MCF 10A (cell line): ENCODE results near the gene C9. TPM values are rescaled to one million over a fixed set of nuclear protein-coding genes. Genes with fewer than 3 reads are reported as not detected.
A peak's percentile ranks its signal among the peaks of the same experiment; 100 is the strongest.

Experiments used
- BruUV-seq: library from RNA; stranded (reverse); fragments of 400-500 nt; replicated peaks from 2 replicates; lab custom pipeline; 2021; lab: Mats Ljungman, UMichigan
- CTCF ChIA-PET: fragments of 300-600 bp; sonication (Branson Sonifier 250); formaldehyde crosslinking; extraction: SDS; loops from one replicate; lab custom pipeline; 2021; ENCODE audit warnings: antibody characterized with exemption, inconsistent platforms; lab: Yijun Ruan, JAX
- POLR2A ChIA-PET: fragments of 300-600, 350-650 bp; sonication (Branson Sonifier 250); formaldehyde crosslinking; extraction: SDS; loops from one replicate; lab custom pipeline; 2020; ENCODE audit warnings: antibody characterized with exemption, inconsistent platforms; lab: Yijun Ruan, JAX
- DNase-seq: peaks from one replicate; pipeline ENCODE4 v3.0.0-alpha.2; 2018; ENCODE audit not compliant: unreplicated experiment
- H3K27ac Mint-ChIP-seq: one replicate; pipeline ENCODE4 v1.8.0; 2022; ENCODE audit warnings: mild to moderate bottlenecking, low read depth, mixed read lengths; ENCODE audit not compliant: unreplicated experiment
- H3K27me3 Mint-ChIP-seq: one replicate; pipeline ENCODE4 v1.8.0; 2022; ENCODE audit warnings: mixed read lengths; ENCODE audit not compliant: insufficient read depth, unreplicated experiment
- H3K36me3 Mint-ChIP-seq: one replicate; pipeline ENCODE4 v1.8.0; 2022; ENCODE audit warnings: mild to moderate bottlenecking, moderate library complexity, mixed read lengths; ENCODE audit not compliant: insufficient read depth, unreplicated experiment
- H3K4me1 Mint-ChIP-seq: one replicate; pipeline ENCODE4 v1.8.0; 2022; ENCODE audit warnings: mixed read lengths; ENCODE audit not compliant: insufficient read depth, unreplicated experiment
- H3K4me3 Mint-ChIP-seq: one replicate; pipeline ENCODE4 v1.8.0; 2022; ENCODE audit warnings: mild to moderate bottlenecking, moderate library complexity, mixed read lengths; ENCODE audit not compliant: unreplicated experiment
- H3K9me3 Mint-ChIP-seq: one replicate; pipeline ENCODE4 v1.8.0; 2022; ENCODE audit warnings: mixed read lengths; ENCODE audit not compliant: unreplicated experiment
- intact Hi-C: fragments of 100-400 bp; cut with micrococcal nuclease; formaldehyde crosslinking; loops from 2 replicates; pipeline ENCODE4 v1.14.1; 2022
- total RNA-seq: library from RNA; stranded (reverse); gene quantifications from 2 replicates; pipeline ENCODE4 v1.2.3, GENCODE V29; 2022
- TF ChIP-seq, protein P1 (sequence below): fragments of 200-600 bp; IDR thresholded peaks from one replicate; pipeline ENCODE4 v1.8.0; 2022; ENCODE audit warnings: antibody characterized with exemption, mild to moderate bottlenecking; ENCODE audit not compliant: unreplicated experiment

The C9 gene
- total RNA-seq, 1 experiment from 2014 or later = not detected

DNA sequence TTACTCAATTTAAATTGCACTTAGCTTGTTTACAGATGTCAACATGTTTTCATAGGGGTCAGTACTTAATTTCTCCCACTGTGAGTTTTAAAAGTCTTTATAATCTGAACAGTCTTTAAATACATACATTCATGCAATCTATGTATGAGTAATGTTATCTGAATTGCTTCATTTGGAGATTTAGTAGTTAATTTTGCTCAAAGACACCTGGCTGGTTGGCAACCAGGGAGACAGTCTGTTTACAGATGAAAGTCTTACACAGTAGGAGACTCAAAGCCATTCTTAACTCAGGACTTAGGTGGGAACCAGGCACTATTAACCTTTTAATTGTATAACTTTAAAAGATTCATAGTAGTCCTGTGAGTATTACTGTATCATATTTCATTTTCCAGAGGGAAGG, 31.2 kb upstream of the C9 start:
- H3K4me3 Mint-ChIP-seq = no peak overlapping the region
- no TSS peak for BruUV-seq
- no peaks in the 10 kb centered on the region for H3K36me3 Mint-ChIP-seq
- H3K27ac Mint-ChIP-seq = peak overlapping the region; percentile 41
- H3K4me1 Mint-ChIP-seq = peaks cover 23% of the 10 kb centered on the region
- TF ChIP-seq, protein P1, sequence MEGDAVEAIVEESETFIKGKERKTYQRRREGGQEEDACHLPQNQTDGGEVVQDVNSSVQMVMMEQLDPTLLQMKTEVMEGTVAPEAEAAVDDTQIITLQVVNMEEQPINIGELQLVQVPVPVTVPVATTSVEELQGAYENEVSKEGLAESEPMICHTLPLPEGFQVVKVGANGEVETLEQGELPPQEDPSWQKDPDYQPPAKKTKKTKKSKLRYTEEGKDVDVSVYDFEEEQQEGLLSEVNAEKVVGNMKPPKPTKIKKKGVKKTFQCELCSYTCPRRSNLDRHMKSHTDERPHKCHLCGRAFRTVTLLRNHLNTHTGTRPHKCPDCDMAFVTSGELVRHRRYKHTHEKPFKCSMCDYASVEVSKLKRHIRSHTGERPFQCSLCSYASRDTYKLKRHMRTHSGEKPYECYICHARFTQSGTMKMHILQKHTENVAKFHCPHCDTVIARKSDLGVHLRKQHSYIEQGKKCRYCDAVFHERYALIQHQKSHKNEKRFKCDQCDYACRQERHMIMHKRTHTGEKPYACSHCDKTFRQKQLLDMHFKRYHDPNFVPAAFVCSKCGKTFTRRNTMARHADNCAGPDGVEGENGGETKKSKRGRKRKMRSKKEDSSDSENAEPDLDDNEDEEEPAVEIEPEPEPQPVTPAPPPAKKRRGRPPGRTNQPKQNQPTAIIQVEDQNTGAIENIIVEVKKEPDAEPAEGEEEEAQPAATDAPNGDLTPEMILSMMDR = no peak
- POLR2A ChIA-PET = interaction anchor here (1.0 to 1.2 kb wide), 2 partner anchors 11 to 29 kb away, joined by 3 to 4 read pairs; partner anchors contain the start of gene DAB2
- CTCF ChIA-PET = interaction anchor here (0.7 to 5.3 kb wide), 4 partner anchors 16 to 310 kb away, joined by 3 to 33 read pairs (median 12); no protein-coding TSS in a partner anchor
- H3K27me3 Mint-ChIP-seq = no peaks in the 10 kb centered on the region
- no peaks in the 10 kb centered on the region for H3K9me3 Mint-ChIP-seq
- intact Hi-C loops = no loop called here
- DNase-seq = peak; percentile 17

GRCh38 chr5:39394946-39395345, 30.7 kb upstream of the C9 start:
- peaks cover 23% of the 10 kb centered on the region for H3K4me1 Mint-ChIP-seq
- CTCF ChIA-PET = interaction anchor here (0.7 to 5.3 kb wide), 3 partner anchors 15 to 311 kb away, joined by 3 to 33 read pairs (median 5); no protein-coding TSS in a partner anchor
- H3K9me3 Mint-ChIP-seq = no peaks in the 10 kb centered on the region
- POLR2A ChIA-PET = interaction anchor here (1.0 to 1.3 kb wide), 3 partner anchors 10 to 30 kb away, joined by 3 to 4 read pairs (median 4); partner anchors contain the start of gene DAB2
- intact Hi-C loops = no loop called here
- no peaks in the 10 kb centered on the region for H3K36me3 Mint-ChIP-seq
- peak; percentile 40 for DNase-seq
- peak overlapping the region; percentile 41 for H3K27ac Mint-ChIP-seq
- TF ChIP-seq, protein P1 = no peak
- H3K27me3 Mint-ChIP-seq = no peaks in the 10 kb centered on the region
- H3K4me3 Mint-ChIP-seq = no peak overlapping the region
- BruUV-seq = no TSS peak

GRCh38 chr5:39390945-39391344, 26.6 kb upstream of the C9 start:
- no peak overlapping the region for H3K4me3 Mint-ChIP-seq
- H3K4me1 Mint-ChIP-seq = peaks cover 10% of the 10 kb centered on the region
- POLR2A ChIA-PET = no interaction called here
- BruUV-seq = no TSS peak
- no peak overlapping the region for H3K27ac Mint-ChIP-seq
- no peak for DNase-seq
- no peaks in the 10 kb centered on the region for H3K27me3 Mint-ChIP-seq
- no peaks in the 10 kb centered on the region for H3K36me3 Mint-ChIP-seq
- CTCF ChIA-PET = no interaction called here
- TF ChIP-seq, protein P1 = no peak
- no peaks in the 10 kb centered on the region for H3K9me3 Mint-ChIP-seq
- intact Hi-C loops = no loop called here

GRCh38 chr5:39387293-39387692, 23.0 kb upstream of the C9 start:
- ChIA-PET CTCF (no interaction called here), POLR2A (no interaction called here)
- Mint-ChIP-seq H3K27me3 (no peaks in the 10 kb centered on the region), H3K36me3 (no peaks in the 10 kb centered on the region), H3K27ac (no peak overlapping the region), H3K9me3 (no peaks in the 10 kb centered on the region), H3K4me1 (no peaks in the 10 kb centered on the region), H3K4me3 (no peak overlapping the region)
- no TSS peak for BruUV-seq
- TF ChIP-seq, protein P1 = no peak
- DNase-seq = no peak
- intact Hi-C loops = no loop called here
